HUES6 (cell line): ENCODE measurements around the gene EPGN.

Experiments used
- H3K27ac ChIP-seq: 2 replicates; pipeline ENCODE4 v1.7.0; 2013; ENCODE audit warnings: low read depth, mild to moderate bottlenecking, low read length, inconsistent platforms
- H3K27me3 ChIP-seq: 2 replicates; pipeline ENCODE4 v1.6.1; 2013; ENCODE audit warnings: low read length; ENCODE audit not compliant: control insufficient read depth, insufficient read depth
- H3K36me3 ChIP-seq: 2 replicates; pipeline ENCODE4 v1.6.1; 2013; ENCODE audit warnings: low read length; ENCODE audit not compliant: control insufficient read depth, insufficient read depth
- H3K4me1 ChIP-seq: 2 replicates; pipeline ENCODE4 v1.6.1; 2013; ENCODE audit warnings: low read length; ENCODE audit not compliant: control insufficient read depth, insufficient read depth
- H3K4me3 ChIP-seq: 2 replicates; pipeline ENCODE4 v1.5.1; 2013; ENCODE audit warnings: low read depth, low read length
- H3K9ac ChIP-seq: one replicate; pipeline ENCODE4 v1.6.1; 2013; ENCODE audit warnings: mild to moderate bottlenecking, low read length
- H3K9me3 ChIP-seq: 2 replicates; pipeline ENCODE4 v1.6.1; 2013; ENCODE audit warnings: low read depth, low read length; ENCODE audit not compliant: control insufficient read depth, insufficient read depth

The EPGN gene

GRCh38 chr4:74307170-74307569 lies 1.1 kb upstream of the EPGN start:
- Histone ChIP-seq H3K4me1 (no peaks in the 10 kb centered on the region), H3K9ac (no peak overlapping the region), H3K27me3 (no peaks in the 10 kb centered on the region), H3K4me3 (no peak overlapping the region), H3K27ac (no peak overlapping the region), H3K36me3 (no peaks in the 10 kb centered on the region), H3K9me3 (no peaks in the 10 kb centered on the region)

DNA sequence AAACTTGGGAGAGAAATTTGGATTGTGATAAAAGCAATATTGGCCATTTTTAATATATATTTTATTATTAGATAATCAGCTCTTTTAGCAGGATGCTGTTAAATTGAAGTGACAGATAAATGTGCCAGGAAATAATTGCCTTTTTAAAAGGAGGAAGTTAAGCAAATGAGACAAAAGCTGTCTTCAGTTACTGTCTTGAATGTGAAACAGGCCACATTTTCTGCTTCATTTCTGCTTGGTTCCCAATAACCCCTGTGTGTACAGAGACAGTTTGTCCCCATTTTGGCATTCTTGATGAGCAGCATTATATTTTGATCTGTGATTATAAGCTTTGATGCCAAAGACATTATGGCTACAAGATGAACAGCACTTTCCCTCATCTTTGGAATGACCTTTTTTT lies 953 bp downstream of the EPGN start:
- H3K9me3 ChIP-seq = no peaks in the 10 kb centered on the region
- H3K36me3 ChIP-seq = no peaks in the 10 kb centered on the region
- H3K4me3 ChIP-seq = no peak overlapping the region
- no peak overlapping the region for H3K27ac ChIP-seq
- no peak overlapping the region for H3K9ac ChIP-seq
- H3K27me3 ChIP-seq = no peaks in the 10 kb centered on the region
- no peaks in the 10 kb centered on the region for H3K4me1 ChIP-seq

GRCh38 chr4:74311696-74312313 lies 3.5 kb downstream of the EPGN start:
- no peak overlapping the region for H3K27ac ChIP-seq
- H3K4me1 ChIP-seq = no peaks in the 10 kb centered on the region
- H3K9ac ChIP-seq = no peak overlapping the region
- H3K4me3 ChIP-seq = no peak overlapping the region
- no peaks in the 10 kb centered on the region for H3K36me3 ChIP-seq
- no peaks in the 10 kb centered on the region for H3K27me3 ChIP-seq
- H3K9me3 ChIP-seq = no peaks in the 10 kb centered on the region

DNA sequence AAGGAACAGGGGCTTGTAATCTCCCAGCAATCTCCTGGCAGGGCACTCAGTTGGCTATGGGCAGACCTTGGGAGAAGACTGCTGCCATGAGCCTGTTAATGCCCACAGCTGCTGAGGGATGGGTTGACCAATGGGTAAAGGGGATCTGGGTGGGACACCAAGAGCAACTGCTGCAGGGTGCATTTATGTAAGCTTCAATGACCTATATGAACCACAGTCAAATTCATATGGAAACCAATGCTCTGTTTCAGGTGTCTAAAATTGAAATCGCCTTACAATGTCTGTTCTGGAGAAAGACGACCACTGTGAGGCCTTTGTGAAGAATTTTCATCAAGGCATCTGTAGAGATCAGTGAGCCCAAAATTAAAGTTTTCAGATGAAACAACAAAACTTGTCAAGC lies 6.1 kb downstream of the EPGN start:
- no peak overlapping the region for H3K4me3 ChIP-seq
- no peaks in the 10 kb centered on the region for H3K9me3 ChIP-seq
- no peaks in the 10 kb centered on the region for H3K4me1 ChIP-seq
- no peak overlapping the region for H3K27ac ChIP-seq
- no peak overlapping the region for H3K9ac ChIP-seq
- H3K27me3 ChIP-seq = no peaks in the 10 kb centered on the region
- H3K36me3 ChIP-seq = no peaks in the 10 kb centered on the region

- H3K9me3 ChIP-seq = no peaks in the 10 kb centered on the region
These were observed 6.7 kb downstream of the EPGN start for GRCh38 chr4:74314944-74315343.

DNA sequence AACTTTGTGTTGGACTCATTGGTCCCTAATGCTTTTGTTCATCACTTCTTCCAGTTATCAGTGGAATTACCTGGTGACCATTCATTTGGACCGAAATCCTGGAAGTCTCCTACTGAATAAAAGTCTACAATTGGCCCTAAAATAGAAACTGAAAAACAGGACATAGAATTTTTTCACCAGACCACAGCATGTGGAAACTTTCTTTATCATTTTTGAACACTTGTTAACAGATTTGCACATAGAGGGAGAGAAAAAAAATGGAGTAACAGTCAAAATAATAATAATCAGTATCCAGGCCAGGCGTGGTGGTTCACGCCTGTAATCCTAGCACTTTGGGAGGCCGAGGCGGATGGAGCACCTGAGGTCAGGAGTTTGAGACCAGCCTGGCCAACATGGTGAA lies 7.1 kb downstream of the EPGN start:
- Histone ChIP-seq H3K36me3 (no peaks in the 10 kb centered on the region), H3K9ac (no peak overlapping the region), H3K4me1 (no peaks in the 10 kb centered on the region), H3K9me3 (no peaks in the 10 kb centered on the region), H3K4me3 (no peak overlapping the region), H3K27ac (no peak overlapping the region), H3K27me3 (no peaks in the 10 kb centered on the region)

More at GRCh38 chr4:74314944-74315343, 6.7 kb downstream of the EPGN start:
- Histone ChIP-seq H3K27me3 (no peaks in the 10 kb centered on the region), H3K4me3 (no peak overlapping the region), H3K9ac (no peak overlapping the region), H3K4me1 (no peaks in the 10 kb centered on the region), H3K27ac (no peak overlapping the region), H3K36me3 (no peaks in the 10 kb centered on the region)

DNA sequence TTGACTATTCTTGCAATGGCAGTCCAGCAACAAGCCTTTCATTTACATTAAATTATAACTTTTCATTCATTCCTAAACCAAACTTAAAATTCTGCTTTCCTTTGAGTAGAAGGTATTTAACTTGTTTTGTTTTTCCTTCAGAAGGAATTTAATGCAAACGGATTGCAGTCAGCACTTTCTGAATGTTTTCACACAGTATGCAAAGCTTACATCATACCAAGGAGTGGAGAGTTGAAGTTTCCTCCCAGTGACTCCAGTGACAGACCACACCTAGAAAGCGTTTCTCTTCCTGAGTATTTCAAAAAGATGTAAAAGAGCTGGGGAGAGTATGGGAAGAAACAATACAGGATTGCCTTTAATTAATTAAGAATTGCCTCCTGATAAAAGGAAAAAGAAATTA lies 8.1 kb downstream of the EPGN start:
- Histone ChIP-seq H3K4me1 (peaks cover 4% of the 10 kb centered on the region), H3K4me3 (no peak overlapping the region), H3K36me3 (no peaks in the 10 kb centered on the region), H3K27ac (no peak overlapping the region), H3K9ac (no peak overlapping the region), H3K27me3 (no peaks in the 10 kb centered on the region), H3K9me3 (no peaks in the 10 kb centered on the region)

DNA sequence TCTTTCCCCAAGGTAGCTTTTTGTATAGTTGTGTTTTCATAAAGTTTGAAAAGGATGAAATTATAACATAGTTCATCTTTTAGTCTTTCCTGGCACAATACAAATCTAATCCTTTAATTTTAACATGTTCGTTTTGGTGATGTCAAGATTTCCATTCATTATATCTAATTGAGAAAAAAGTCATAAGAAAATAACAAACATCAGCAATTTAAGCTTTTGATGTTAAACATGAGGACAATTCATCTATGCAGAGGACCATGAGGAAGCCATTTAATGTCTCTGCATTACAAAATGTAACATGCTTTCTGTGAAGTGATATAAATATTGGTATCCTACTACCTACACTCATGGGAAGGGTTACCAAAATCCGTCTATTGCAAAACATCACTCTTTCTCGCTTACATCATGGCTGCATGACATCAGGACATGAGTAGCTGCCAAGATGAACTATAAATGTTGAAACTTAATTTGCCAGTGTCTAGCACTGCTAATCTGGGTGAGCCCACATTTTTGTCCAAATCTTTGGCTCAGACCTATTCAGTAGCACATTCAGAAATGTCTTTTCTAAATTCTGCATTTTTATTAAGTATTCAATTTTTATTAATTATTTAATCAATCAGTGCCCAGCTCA lies 9.5 kb downstream of the EPGN start:
- no peaks in the 10 kb centered on the region for H3K27me3 ChIP-seq
- H3K9me3 ChIP-seq = no peaks in the 10 kb centered on the region
- no peaks in the 10 kb centered on the region for H3K36me3 ChIP-seq
- peaks cover 4% of the 10 kb centered on the region for H3K4me1 ChIP-seq
- no peak overlapping the region for H3K4me3 ChIP-seq
- no peak overlapping the region for H3K9ac ChIP-seq
- H3K27ac ChIP-seq = no peak overlapping the region

- Histone ChIP-seq H3K9ac (no peak overlapping the region), H3K27ac (no peak overlapping the region), H3K36me3 (no peaks in the 10 kb centered on the region), H3K4me1 (peaks cover 4% of the 10 kb centered on the region), H3K27me3 (no peaks in the 10 kb centered on the region), H3K4me3 (no peak overlapping the region), H3K9me3 (no peaks in the 10 kb centered on the region)
These were observed 10.0 kb downstream of the EPGN start for GRCh38 chr4:74318276-74318675.

GRCh38 chr4:74319470-74319869 lies 11.2 kb downstream of the EPGN start:
- Histone ChIP-seq H3K4me1 (peaks cover 4% of the 10 kb centered on the region), H3K27ac (no peak overlapping the region), H3K4me3 (no peak overlapping the region), H3K36me3 (no peaks in the 10 kb centered on the region), H3K9ac (no peak overlapping the region), H3K9me3 (no peaks in the 10 kb centered on the region), H3K27me3 (no peaks in the 10 kb centered on the region)

GRCh38 chr4:74320559-74321118 lies 12.4 kb downstream of the EPGN start:
- peak overlapping the region; percentile 35; the same call in 1 of the 2 replicates for H3K4me3 ChIP-seq
- H3K27me3 ChIP-seq = no peaks in the 10 kb centered on the region
- peaks cover 4% of the 10 kb centered on the region for H3K4me1 ChIP-seq
- no peak overlapping the region for H3K27ac ChIP-seq
- H3K36me3 ChIP-seq = no peaks in the 10 kb centered on the region
- H3K9ac ChIP-seq = no peak overlapping the region
- H3K9me3 ChIP-seq = no peaks in the 10 kb centered on the region
